HEK293 (cell line): ENCODE results near the gene WRAP53.
A peak's percentile ranks its signal among the peaks of the same experiment; 100 is the strongest.

Source experiments
- CTCF ChIA-PET: fragments of 350-600 bp; formaldehyde crosslinking; extraction: SDS; loops from one replicate; lab custom pipeline; 2021; ENCODE audit warnings: antibody characterized with exemption; lab: Yijun Ruan, JAX
- POLR2A ChIA-PET: fragments of 300-600 bp; formaldehyde crosslinking; extraction: SDS; loops from one replicate; lab custom pipeline; 2020; ENCODE audit warnings: antibody characterized with exemption, inconsistent platforms; lab: Yijun Ruan, JAX
- H3K27ac ChIP-seq: fragments of 200-500 bp; sonication (Bioruptor generic); 2 replicates; pipeline ENCODE4 v1.5.1; 2014; ENCODE audit warnings: low read depth, low read length, control low read depth, inconsistent platforms; ENCODE audit errors: extremely low read depth
- H3K36me3 ChIP-seq, 2 experiments: fragments of 200-500 bp in 1 of 2; sonication (Bioruptor generic) in 1 of 2; 1 replicate in 1 of 2; 2 replicates in 1 of 2; pipeline ENCODE4 v1.5.1; 2014 to 2017; ENCODE audit warnings: inconsistent platforms in 2 of 2, low read length in 2 of 2; ENCODE audit not compliant: control insufficient read depth in 2 of 2, insufficient read depth in 1 of 2
- H3K4me1 ChIP-seq: fragments of 200-500 bp; sonication (Bioruptor generic); 2 replicates; pipeline ENCODE4 v1.5.1; 2014; ENCODE audit warnings: mild to moderate bottlenecking, low read length, inconsistent platforms; ENCODE audit not compliant: control insufficient read depth, insufficient read depth
- H3K4me3 ChIP-seq: 2 replicates; pipeline ENCODE4 v1.5.1; 2011; ENCODE audit warnings: low read depth, mild to moderate bottlenecking, control low read depth, low read length, moderate library complexity
- H3K9me3 ChIP-seq: fragments of 200-500 bp; sonication (Bioruptor generic); 2 replicates; pipeline ENCODE4 v1.5.1; 2014; ENCODE audit warnings: low read depth, low read length, inconsistent platforms; ENCODE audit not compliant: control insufficient read depth, insufficient read depth
- MEIS1 ChIP-seq: sonication (generic); formaldehyde crosslinking; IDR thresholded peaks from 2 replicates; pipeline ENCODE4 v1.8.1; 2022; ENCODE audit warnings: missing genetic modification reagents, mild to moderate bottlenecking, borderline replicate concordance
- MYNN ChIP-seq: fragments of 450-650 bp; formaldehyde crosslinking; IDR thresholded peaks from 2 replicates; pipeline ENCODE4 v1.5.1; 2016; ENCODE audit warnings: missing biosample characterization, missing genetic modification characterization, borderline replicate concordance
- OVOL3 ChIP-seq: fragments of 450-650 bp; formaldehyde crosslinking; IDR thresholded peaks from 2 replicates; pipeline ENCODE4 v1.5.1; 2016; ENCODE audit warnings: missing biosample characterization, missing genetic modification characterization
- SP3 ChIP-seq: fragments of 450-650 bp; formaldehyde crosslinking; IDR thresholded peaks from 2 replicates; pipeline ENCODE4 v1.5.1; 2016; ENCODE audit warnings: missing biosample characterization, missing genetic modification characterization
- YY1 ChIP-seq: fragments of 450-650 bp; formaldehyde crosslinking; IDR thresholded peaks from 2 replicates; pipeline ENCODE4 v1.5.1; 2018; ENCODE audit warnings: missing biosample characterization, missing genetic modification characterization
- ZBTB7A ChIP-seq: fragments of 450-650 bp; formaldehyde crosslinking; IDR thresholded peaks from 2 replicates; pipeline ENCODE4 v1.5.1; 2016; ENCODE audit warnings: low read depth, missing biosample characterization, missing genetic modification characterization
- ZFHX2 ChIP-seq: fragments of 450-650 bp; formaldehyde crosslinking; conservative IDR thresholded peaks from 2 replicates; pipeline ENCODE4 v1.5.1; 2016; ENCODE audit warnings: missing biosample characterization, missing genetic modification characterization
- ZIC2 ChIP-seq: fragments of 450-650 bp; formaldehyde crosslinking; IDR thresholded peaks from 2 replicates; pipeline ENCODE4 v1.5.1; 2016; ENCODE audit warnings: missing biosample characterization, missing genetic modification characterization
- ZNF132 ChIP-seq: fragments of 450-650 bp; formaldehyde crosslinking; IDR thresholded peaks from 2 replicates; pipeline ENCODE4 v1.5.1; 2017; ENCODE audit warnings: missing biosample characterization, missing genetic modification characterization, borderline replicate concordance
- ZNF148 ChIP-seq: fragments of 450-650 bp; formaldehyde crosslinking; IDR thresholded peaks from 2 replicates; pipeline ENCODE4 v1.5.0; 2017; ENCODE audit warnings: missing biosample characterization, missing genetic modification characterization, borderline replicate concordance
- ZNF184 ChIP-seq: fragments of 450-650 bp; IDR thresholded peaks from 2 replicates; pipeline ENCODE4 v1.5.1; 2018; ENCODE audit warnings: missing biosample characterization, mild to moderate bottlenecking, missing genetic modification characterization
- ZNF2 ChIP-seq: fragments of 450-650 bp; formaldehyde crosslinking; IDR thresholded peaks from 2 replicates; pipeline ENCODE4 v1.5.1; 2016; ENCODE audit warnings: missing biosample characterization, missing genetic modification characterization
- ZNF274 ChIP-seq, 2 experiments: fragments of 200-500 bp in 1 of 2; fragments of 450-650 bp in 1 of 2; sonication (Bioruptor generic) in 1 of 2; formaldehyde crosslinking in 1 of 2; IDR thresholded peaks; 2 replicates each; pipeline versions ENCODE4 v1.5.1 to v1.6.1; 2014 to 2016; ENCODE audit warnings: borderline replicate concordance in 1 of 2, inconsistent platforms in 1 of 2, low read length in 1 of 2, missing biosample characterization in 1 of 2, missing genetic modification characterization in 1 of 2
- ZNF341 ChIP-seq: fragments of 450-650 bp; formaldehyde crosslinking; IDR thresholded peaks from 2 replicates; pipeline ENCODE4; 2016; ENCODE audit warnings: low read depth, missing biosample characterization, missing genetic modification characterization
- ZNF398 ChIP-seq: fragments of 450-650 bp; formaldehyde crosslinking; IDR thresholded peaks from 2 replicates; pipeline ENCODE4 v1.5.1; 2017; ENCODE audit warnings: missing biosample characterization, missing genetic modification characterization
- ZNF530 ChIP-seq: fragments of 450-650 bp; formaldehyde crosslinking; IDR thresholded peaks from 2 replicates; pipeline ENCODE4 v1.5.1; 2016; ENCODE audit warnings: low read depth, missing biosample characterization, missing genetic modification characterization
- ZNF600 ChIP-seq: fragments of 450-650 bp; formaldehyde crosslinking; IDR thresholded peaks from 2 replicates; pipeline ENCODE4 v1.5.1; 2016; ENCODE audit warnings: missing biosample characterization, missing genetic modification characterization
- ZNF610 ChIP-seq: fragments of 450-650 bp; formaldehyde crosslinking; IDR thresholded peaks from 2 replicates; pipeline ENCODE4 v1.5.1; 2016; ENCODE audit warnings: missing biosample characterization, missing genetic modification characterization, borderline replicate concordance
- ZNF707 ChIP-seq: fragments of 450-650 bp; formaldehyde crosslinking; IDR thresholded peaks from 2 replicates; pipeline ENCODE4 v1.5.1; 2016; ENCODE audit warnings: missing biosample characterization, missing genetic modification characterization
- ZNF777 ChIP-seq: fragments of 450-650 bp; formaldehyde crosslinking; IDR thresholded peaks from 2 replicates; pipeline ENCODE4 v1.5.1; 2017; ENCODE audit warnings: missing biosample characterization, missing genetic modification characterization, borderline replicate concordance
- ZNF843 ChIP-seq: fragments of 450-650 bp; formaldehyde crosslinking; IDR thresholded peaks from 2 replicates; pipeline ENCODE4 v1.5.1; 2016; ENCODE audit warnings: missing biosample characterization, missing genetic modification characterization
- ZSCAN23 ChIP-seq: fragments of 450-650 bp; formaldehyde crosslinking; IDR thresholded peaks from 2 replicates; pipeline ENCODE4 v1.5.1; 2016; ENCODE audit warnings: missing biosample characterization, missing genetic modification characterization
- TF ChIP-seq, protein P1 (sequence below): fragments of 450-650 bp; formaldehyde crosslinking; IDR thresholded peaks from 2 replicates; pipeline ENCODE4 v1.5.1; 2016; ENCODE audit warnings: missing biosample characterization, missing genetic modification characterization
- TF ChIP-seq, protein P2 (sequence below): fragments of 450-650 bp; formaldehyde crosslinking; IDR thresholded peaks from 2 replicates; pipeline ENCODE4 v1.5.1; 2016; ENCODE audit warnings: missing biosample characterization, missing genetic modification characterization

WRAP53 gene

GRCh38 chr17:7716901-7717755 is 28.9 kb downstream of the WRAP53 start, which contains the start of gene DNAH2 (continued):
- TF ChIP-seq ZNF610 (tag by site-specific recombination) (peak; percentile 85; the same call in 1 of the 2 replicates), ZNF274 (IDR thresholded peaks at IDR 0.05; ENCODE audit: low read length) (no peak), ZNF274 (tag by site-specific recombination; IDR thresholded peaks at IDR 0.05; ENCODE audit: borderline replicate concordance) (no peak), ZNF132 (tag by site-specific recombination) (no peak), OVOL3 (tag by site-specific recombination) (no peak), ZIC2 (tag by site-specific recombination) (peak; percentile 83), MEIS1 (CRISPR knock-in tag) (no peak), YY1 (peak; percentile 90), ZNF184 (tag by site-specific recombination) (peak; percentile 88), ZNF707 (tag by site-specific recombination) (peak; percentile 53; the same call in 1 of the 2 replicates), ZNF600 (tag by site-specific recombination) (peak; percentile 43; the same call in 1 of the 2 replicates), SP3 (peak; percentile 97)

DNA sequence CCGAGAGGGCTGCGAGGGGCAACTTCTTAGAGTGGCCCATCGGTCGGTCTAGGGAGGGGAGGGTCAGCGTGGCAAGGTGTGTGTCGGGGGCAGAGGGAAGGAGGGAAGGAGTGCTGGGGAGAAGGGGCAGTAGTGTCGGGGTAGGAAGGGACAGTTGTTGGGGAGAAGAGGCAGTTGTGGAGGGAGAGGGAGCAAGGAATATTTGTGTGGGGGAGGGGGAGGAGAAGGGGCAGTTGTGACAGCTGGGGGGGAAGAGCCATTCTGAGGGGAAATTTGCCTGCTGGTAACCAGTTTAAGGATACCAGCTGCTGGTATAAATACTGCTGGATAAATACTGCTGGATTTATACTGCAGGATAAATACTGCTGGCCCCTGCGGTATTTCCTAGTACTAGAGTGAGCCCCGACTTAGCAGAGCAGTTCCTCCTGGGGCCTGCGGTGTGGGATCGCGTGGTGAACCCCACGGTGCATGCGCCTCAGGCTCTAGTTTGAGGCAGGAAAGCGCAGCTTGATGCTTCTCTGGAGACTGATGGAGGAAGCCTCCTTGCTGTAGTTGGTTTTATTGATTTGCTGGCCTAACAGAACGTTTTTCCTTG is 29.6 kb downstream of the WRAP53 start:
- H3K36me3 ChIP-seq = no peaks in the 10 kb centered on the region
- POLR2A ChIA-PET = interaction anchor here (0.7 to 3.2 kb wide), 8 partner anchors 13 to 139 kb away, joined by 4 to 51 read pairs (median 6); partner anchors contain the start of genes EFNB3, MPDU1, NAA38 and TP53
- H3K27ac ChIP-seq = no peak overlapping the region; the same call in 1 of the 2 replicates
- peaks cover 9% of the 10 kb centered on the region for H3K4me1 ChIP-seq
- H3K9me3 ChIP-seq = no peaks in the 10 kb centered on the region
- CTCF ChIA-PET = interaction anchor here (0.6 to 2.5 kb wide), 5 partner anchors 12 to 366 kb away, joined by 3 to 49 read pairs (median 8); partner anchors contain the start of genes EFNB3, NAA38, TP53 and WRAP53
- H3K4me3 ChIP-seq = peak overlapping the region; percentile 54
- peak; percentile 91 for TF ChIP-seq ZNF398
- TF ChIP-seq ZNF777 (tag by site-specific recombination) = 0 out of 2 replicates have a peak, but pooled peaks have one; percentile 24
- no peak for TF ChIP-seq ZFHX2 (tag by site-specific recombination)
- TF ChIP-seq ZNF148 (tag by site-specific recombination) = 0 out of 2 replicates have a peak, but pooled peaks have one; percentile 30
- TF ChIP-seq ZNF2 = no peak
- no peak for TF ChIP-seq ZNF530 (tag by site-specific recombination)
- TF ChIP-seq ZSCAN23 (tag by site-specific recombination) = no peak
- TF ChIP-seq MYNN = 0 out of 2 replicates have a peak, but pooled peaks have one; percentile 5
- TF ChIP-seq, protein P1, sequence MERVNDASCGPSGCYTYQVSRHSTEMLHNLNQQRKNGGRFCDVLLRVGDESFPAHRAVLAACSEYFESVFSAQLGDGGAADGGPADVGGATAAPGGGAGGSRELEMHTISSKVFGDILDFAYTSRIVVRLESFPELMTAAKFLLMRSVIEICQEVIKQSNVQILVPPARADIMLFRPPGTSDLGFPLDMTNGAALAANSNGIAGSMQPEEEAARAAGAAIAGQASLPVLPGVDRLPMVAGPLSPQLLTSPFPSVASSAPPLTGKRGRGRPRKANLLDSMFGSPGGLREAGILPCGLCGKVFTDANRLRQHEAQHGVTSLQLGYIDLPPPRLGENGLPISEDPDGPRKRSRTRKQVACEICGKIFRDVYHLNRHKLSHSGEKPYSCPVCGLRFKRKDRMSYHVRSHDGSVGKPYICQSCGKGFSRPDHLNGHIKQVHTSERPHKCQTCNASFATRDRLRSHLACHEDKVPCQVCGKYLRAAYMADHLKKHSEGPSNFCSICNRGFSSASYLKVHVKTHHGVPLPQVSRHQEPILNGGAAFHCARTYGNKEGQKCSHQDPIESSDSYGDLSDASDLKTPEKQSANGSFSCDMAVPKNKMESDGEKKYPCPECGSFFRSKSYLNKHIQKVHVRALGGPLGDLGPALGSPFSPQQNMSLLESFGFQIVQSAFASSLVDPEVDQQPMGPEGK = peak; percentile 71
- TF ChIP-seq ZNF600 (tag by site-specific recombination) = peak; percentile 81
- TF ChIP-seq, protein P2, sequence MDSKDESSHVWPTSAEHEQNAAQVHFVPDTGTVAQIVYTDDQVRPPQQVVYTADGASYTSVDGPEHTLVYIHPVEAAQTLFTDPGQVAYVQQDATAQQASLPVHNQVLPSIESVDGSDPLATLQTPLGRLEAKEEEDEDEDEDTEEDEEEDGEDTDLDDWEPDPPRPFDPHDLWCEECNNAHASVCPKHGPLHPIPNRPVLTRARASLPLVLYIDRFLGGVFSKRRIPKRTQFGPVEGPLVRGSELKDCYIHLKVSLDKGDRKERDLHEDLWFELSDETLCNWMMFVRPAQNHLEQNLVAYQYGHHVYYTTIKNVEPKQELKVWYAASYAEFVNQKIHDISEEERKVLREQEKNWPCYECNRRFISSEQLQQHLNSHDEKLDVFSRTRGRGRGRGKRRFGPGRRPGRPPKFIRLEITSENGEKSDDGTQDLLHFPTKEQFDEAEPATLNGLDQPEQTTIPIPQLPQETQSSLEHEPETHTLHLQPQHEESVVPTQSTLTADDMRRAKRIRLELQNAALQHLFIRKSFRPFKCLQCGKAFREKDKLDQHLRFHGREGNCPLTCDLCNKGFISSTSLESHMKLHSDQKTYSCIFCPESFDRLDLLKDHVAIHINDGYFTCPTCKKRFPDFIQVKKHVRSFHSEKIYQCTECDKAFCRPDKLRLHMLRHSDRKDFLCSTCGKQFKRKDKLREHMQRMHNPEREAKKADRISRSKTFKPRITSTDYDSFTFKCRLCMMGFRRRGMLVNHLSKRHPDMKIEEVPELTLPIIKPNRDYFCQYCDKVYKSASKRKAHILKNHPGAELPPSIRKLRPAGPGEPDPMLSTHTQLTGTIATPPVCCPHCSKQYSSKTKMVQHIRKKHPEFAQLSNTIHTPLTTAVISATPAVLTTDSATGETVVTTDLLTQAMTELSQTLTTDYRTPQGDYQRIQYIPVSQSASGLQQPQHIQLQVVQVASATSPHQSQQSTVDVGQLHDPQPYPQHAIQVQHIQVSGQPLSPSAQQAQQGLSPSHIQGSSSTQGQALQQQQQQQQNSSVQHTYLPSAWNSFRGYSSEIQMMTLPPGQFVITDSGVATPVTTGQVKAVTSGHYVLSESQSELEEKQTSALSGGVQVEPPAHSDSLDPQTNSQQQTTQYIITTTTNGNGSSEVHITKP (tag by site-specific recombination) = peak; percentile 93
- peak; percentile 64; the same call in 1 of the 2 replicates for TF ChIP-seq ZBTB7A (tag by site-specific recombination)
- peak; percentile 80 for TF ChIP-seq ZNF341 (tag by site-specific recombination)
- no peak for TF ChIP-seq ZNF843 (tag by site-specific recombination)
